Stomach (tissue), 4 donors: ENCODE data around the gene VTI1A.

Source experiments
- CTCF ChIP-seq, 7 experiments: fragments of 450-650 bp in 4 of 7; fragments of 200-600 bp in 3 of 7; sonication (generic) in 3 of 7; IDR thresholded peaks; one replicate each; pipeline ENCODE4 v1.5.1; 2016 to 2019; ENCODE audit warnings: antibody characterized with exemption in 7 of 7, control low read depth in 2 of 7, mild to moderate bottlenecking in 1 of 7
- EP300 ChIP-seq: sonication (generic); formaldehyde crosslinking; IDR thresholded peaks from one replicate; pipeline ENCODE4 v1.6.1; 2017; ENCODE audit warnings: antibody characterized with exemption
- POLR2A ChIP-seq, 4 donors: fragments of 450-650 bp; IDR thresholded peaks; one replicate each; pipeline ENCODE4 v1.6.1; 2016; ENCODE audit warnings: antibody characterized with exemption in 4 of 4, control low read depth in 2 of 4, mild to moderate bottlenecking in 1 of 4, moderate library complexity in 1 of 4
- POLR2AphosphoS5 ChIP-seq, 3 donors: sonication (generic); formaldehyde crosslinking; IDR thresholded peaks; one replicate each; pipeline ENCODE4 v1.6.1; 2016; ENCODE audit warnings: antibody characterized with exemption in 3 of 3

- no peak for TF ChIP-seq CTCF (IDR thresholded peaks at IDR 0.05)
- no peak for TF ChIP-seq EP300
- no peak for TF ChIP-seq POLR2AphosphoS5 (IDR thresholded peaks at IDR 0.05)
- no peak for TF ChIP-seq POLR2A (IDR thresholded peaks at IDR 0.05)
Measured at GRCh38 chr10:112536663-112537062, 89.6 kb downstream of the VTI1A start.
